GM12878 (cell line): ENCODE data around the gene PTPN14. TPM values are rescaled to one million over a fixed set of nuclear protein-coding genes. Genes with fewer than 3 reads are reported as not detected.

Experiments
- ATAC-seq: fragments of 200-7000 bp; cut with Tn5 transposase; 3 replicates; pipeline ENCODE4 v1.9.1; 2020; ENCODE audit warnings: mild to moderate bottlenecking, moderate library complexity
- BruUV-seq: library from RNA; stranded (reverse); fragments of 400-500 nt; replicated peaks from 2 replicates; lab custom pipeline; 2021; lab: Mats Ljungman, UMichigan
- CTCF ChIA-PET: fragments of 300-600 bp; sonication (Branson Sonifier 250); formaldehyde crosslinking; extraction: SDS; loops from one replicate; lab custom pipeline; 2021; ENCODE audit warnings: inconsistent platforms; lab: Yijun Ruan, JAX
- POLR2A ChIA-PET: fragments of 350-600 bp; formaldehyde crosslinking; extraction: SDS; loops from one replicate; lab custom pipeline; 2021; ENCODE audit warnings: inconsistent platforms; lab: Charles Lee
- RAD21 ChIA-PET: fragments of 300-600 bp; sonication (Branson Sonifier 250); formaldehyde crosslinking; loops from one replicate; lab custom pipeline; 2023; ENCODE audit warnings: antibody characterized with exemption; ENCODE audit not compliant: unreplicated experiment; lab: Charles Lee
- SMC1A ChIA-PET: fragments of 300-600 bp; sonication (Branson Sonifier 250); formaldehyde crosslinking; loops from one replicate; lab custom pipeline; 2023; ENCODE audit not compliant: unreplicated experiment, uncharacterized antibody; lab: Charles Lee
- DNase-seq: peaks from one replicate; pipeline ENCODE4 v3.0.0-alpha.2; 2011; ENCODE audit warnings: low read depth, low spot score
- FAIRE-seq: peaks from 3 replicates; lab custom pipeline; 2011; peaks lifted over from hg19 to GRCh38; lab: Jason Lieb, UNC
- H2AFZ ChIP-seq: 2 replicates; pipeline ENCODE4 v1.6.0; 2011; ENCODE audit warnings: low read depth, low read length, control low read depth; ENCODE audit not compliant: control insufficient read depth
- H3K27ac ChIP-seq: 2 replicates; pipeline ENCODE4 v1.5.1; 2011; ENCODE audit warnings: control low read depth; ENCODE audit not compliant: control insufficient read depth, insufficient read depth
- H3K27me3 ChIP-seq, 2 experiments: replicated peaks in 1 of 2; 2 replicates each; pipeline versions ENCODE4 v1.6.0 to v1.6.1; 2011; ENCODE audit warnings: low read length in 1 of 2; ENCODE audit not compliant: control insufficient read depth in 2 of 2, insufficient read depth in 2 of 2
- H3K36me3 ChIP-seq, 2 experiments: 2 replicates each; pipeline ENCODE4 v1.5.1; 2011; ENCODE audit warnings: low read length in 1 of 2; ENCODE audit not compliant: control insufficient read depth in 2 of 2, insufficient read depth in 2 of 2
- H3K4me1 ChIP-seq: 2 replicates; pipeline ENCODE4 v1.6.1; 2011; ENCODE audit warnings: mild to moderate bottlenecking, low read length, moderate library complexity, mixed read lengths; ENCODE audit not compliant: control insufficient read depth, insufficient read depth
- H3K4me2 ChIP-seq: 2 replicates; pipeline ENCODE4 v1.6.0; 2011; ENCODE audit warnings: control low read depth; ENCODE audit not compliant: control insufficient read depth, insufficient read depth
- H3K4me3 ChIP-seq: fragments of 200-600 bp; sonication (generic); 2 replicates; pipeline ENCODE4 v1.5.1; 2016
- H3K79me2 ChIP-seq: 2 replicates; pipeline ENCODE4 v1.6.0; 2011; ENCODE audit warnings: low read length; ENCODE audit not compliant: control insufficient read depth, insufficient read depth
- H3K9ac ChIP-seq: 2 replicates; pipeline ENCODE4 v1.8.0; 2011; ENCODE audit warnings: low read length, control low read depth, mixed read lengths; ENCODE audit not compliant: control insufficient read depth, insufficient read depth
- H3K9me3 ChIP-seq: replicated peaks from 3 replicates; pipeline ENCODE4 v1.5.1; 2011; ENCODE audit warnings: mild to moderate bottlenecking, low read length; ENCODE audit not compliant: control insufficient read depth, insufficient read depth
- H4K20me1 ChIP-seq: 2 replicates; pipeline ENCODE4 v1.6.0; 2011; ENCODE audit not compliant: control insufficient read depth, insufficient read depth
- ATF7 ChIP-seq: fragments of 450-650 bp; IDR thresholded peaks from 2 replicates; pipeline ENCODE4 v1.6.1; 2016; ENCODE audit warnings: low read depth, mild to moderate bottlenecking
- BCLAF1 ChIP-seq: fragments of 450-650 bp; IDR thresholded peaks from 2 replicates; pipeline ENCODE4 v1.6.1; 2017; ENCODE audit warnings: antibody characterized with exemption, mild to moderate bottlenecking, moderate library complexity
- FOS ChIP-seq: IDR thresholded peaks from 3 replicates; pipeline ENCODE4 v1.6.1; 2011; ENCODE audit warnings: borderline replicate concordance; ENCODE audit not compliant: insufficient read length; ENCODE audit errors: extremely low read depth
- MTA3 ChIP-seq: IDR thresholded peaks from 2 replicates; pipeline ENCODE4 v1.6.1; 2012; ENCODE audit warnings: low read length, inconsistent platforms, borderline replicate concordance
- PAX5 ChIP-seq: IDR thresholded peaks from 2 replicates; pipeline ENCODE4 v1.6.1; 2011; ENCODE audit warnings: low read depth, low read length, borderline replicate concordance
- RBBP5 ChIP-seq: fragments of 200-600 bp; sonication (generic); conservative IDR thresholded peaks from 2 replicates; pipeline ENCODE4 v1.6.1; 2016
- RELB ChIP-seq: fragments of 450-650 bp; IDR thresholded peaks from 2 replicates; pipeline ENCODE4 v1.6.1; 2017; ENCODE audit warnings: low read depth, mild to moderate bottlenecking, moderate library complexity
- ZBTB33 ChIP-seq: fragments of 450-650 bp; IDR thresholded peaks from 2 replicates; pipeline ENCODE4 v1.6.1; 2017; ENCODE audit warnings: mild to moderate bottlenecking
- WGBS: methylation state at CpG from one replicate; pipeline ENCODE4 v1.1.6; 2016; ENCODE audit warnings: low lambda C conversion rate; ENCODE audit not compliant: insufficient replicate concordance, insufficient coverage; ENCODE audit errors: missing lambda C conversion rate; 5-methylcytosine and 5-hydroxymethylcytosine counted together
- in situ Hi-C: fragments of 300-500 bp; cut with MboI; formaldehyde crosslinking; loops from 9 replicates; pipeline ENCODE4 v1.14.3; 2018; ENCODE audit warnings: mixed read lengths
- intact Hi-C: fragments of 100-400 bp; cut with micrococcal nuclease; formaldehyde crosslinking; loops from one replicate; pipeline ENCODE4 v1.14.2; 2022; ENCODE audit not compliant: unreplicated experiment
- polyA plus RNA-seq, 11 experiments: library from polyadenylated mRNA; depleted of rRNA in 4 of 11; unstranded in 6 of 11; stranded (reverse) in 5 of 11; fragments of >200 nt; fragmentation: Nextera tagmentation in 4 of 11; fragmentation: Illumina TruSeq in 1 of 11; extraction: Ambion mirVana in 4 of 11; extraction: Trizol in 1 of 11; gene quantifications; 1 replicate in 1 of 11; 2 replicates in 10 of 11; pipeline versions ENCODE4 v1.2.1 to v1.2.3, GENCODE V29; 2011 to 2016; ENCODE audit warnings: inconsistent platforms in 2 of 11, missing spikeins in 2 of 11, low read depth in 1 of 11
- total RNA-seq, 4 experiments: library from RNA; depleted of rRNA in 3 of 4; stranded (reverse); fragments of >200 nt in 3 of 4; fragmentation: Illumina TruSeq in 1 of 4; extraction: Trizol in 1 of 4; gene quantifications; 2 replicates each; pipeline versions ENCODE4 v1.2.1 to v1.2.3, GENCODE V29; 2013 to 2021

Gene PTPN14
- total and polyA plus RNA-seq, 10 of the 15 experiments (the other 5 are each of a cell fraction or from before 2014, with no cell fraction given): 0.05 to 5.1 (median 0.44) TPM

GRCh38 chr1:214364786-214365295 lies 186.6 kb downstream of the PTPN14 start (continued):
- TF ChIP-seq ZBTB33 (no peak), ATF7 (no peak), MTA3 (no peak), RBBP5 (no peak)

- ChIA-PET CTCF (no interaction called here), SMC1A (no interaction called here), RAD21 (no interaction called here), POLR2A (no interaction called here)
- intact Hi-C loops: no loop called here
- WGBS: 64% methylated on average over 12 of the region's 12 CpGs
- no peak for ATAC-seq
- Histone ChIP-seq H3K36me3 (no peaks in the 10 kb centered on the region), H4K20me1 (no peaks in the 10 kb centered on the region), H3K9me3 (no peaks in the 10 kb centered on the region; the same call in 2 of the 3 replicates), H3K79me2 (no peaks in the 10 kb centered on the region), H2AFZ (no peak overlapping the region), H3K27me3 (no peaks in the 10 kb centered on the region; a peak in 1 of 4 replicates), H3K4me1 (no peaks in the 10 kb centered on the region), H3K27ac (no peak overlapping the region), H3K9ac (no peak overlapping the region), H3K4me3 (no peak overlapping the region), H3K4me2 (no peak overlapping the region)
- DNase-seq: no peak
- in situ Hi-C loops: no loop called here
- FAIRE-seq: no peak
- no peak for TF ChIP-seq PAX5
- TF ChIP-seq FOS: no peak
- TF ChIP-seq RELB: no peak
- TF ChIP-seq BCLAF1: no peak
- no TSS peak for BruUV-seq
These were observed 187.0 kb downstream of the PTPN14 start for GRCh38 chr1:214364386-214364785.
